GM12801 (cell line): Measurements from ENCODE around the gene TYW5.

ENCODE experiments used
- CTCF ChIP-seq: IDR thresholded peaks from one replicate; pipeline ENCODE4 v1.5.1; 2011; ENCODE audit warnings: control low read depth; ENCODE audit not compliant: insufficient read length; ENCODE audit errors: extremely low read depth

TYW5 gene

GRCh38 chr2:199933466-199933865, 21.8 kb downstream of the TYW5 start:
- no peak for TF ChIP-seq CTCF

GRCh38 chr2:199932312-199932855, 22.9 kb downstream of the TYW5 start:
- no peak for TF ChIP-seq CTCF

- TF ChIP-seq CTCF, result no peak
These were observed 26.0 kb downstream of the TYW5 start for GRCh38 chr2:199929262-199929661.

GRCh38 chr2:199928626-199929025, 26.7 kb downstream of the TYW5 start:
- no peak for TF ChIP-seq CTCF

GRCh38 chr2:199928226-199928625, 27.1 kb downstream of the TYW5 start:
- TF ChIP-seq CTCF, result no peak

GRCh38 chr2:199926806-199927205, 28.5 kb downstream of the TYW5 start:
- no peak for TF ChIP-seq CTCF

- TF ChIP-seq CTCF, result no peak
These were observed 31.4 kb downstream of the TYW5 start for GRCh38 chr2:199923924-199924323.
